Spleen (tissue), 7 donors: Measurements from ENCODE around the gene FUT1.

ENCODE experiments used
- CTCF ChIP-seq, 11 experiments: fragments of 200-600 bp in 7 of 11; fragments of 450-650 bp in 4 of 11; sonication (generic) in 4 of 11; IDR thresholded peaks in 8 of 11; conservative IDR thresholded peaks in 3 of 11; 1 replicate in 7 of 11; 2 replicates in 4 of 11; pipeline versions ENCODE4 v1.4.0 to v1.8.0; 2016 to 2021; ENCODE audit warnings: antibody characterized with exemption in 11 of 11, inconsistent platforms in 4 of 11, mild to moderate bottlenecking in 1 of 11
- POLR2A ChIP-seq, 3 donors: fragments of 450-650 bp; IDR thresholded peaks; one replicate each; pipeline ENCODE4 v1.5.1; 2017; ENCODE audit warnings: antibody characterized with exemption in 3 of 3, mild to moderate bottlenecking in 1 of 3
- donor health status: DM: no; HTN: no; CAD: no; lungs with moderate emphysema.
- donor health status: DM: no; HTN: no; CAD: no.
- donor health status: DM: no; HTN: no; CAD: no.

GRCh38 chr19:48760504-48761205 lies 8.2 kb upstream of the FUT1 start:
- TF ChIP-seq CTCF (IDR thresholded peaks at IDR 0.05 in 8 of 11, conservative IDR thresholded peaks at IDR 0.05 in 3 of 11) (no peak), POLR2A (IDR thresholded peaks at IDR 0.05) (no peak)
